ENCODE measurements around the gene DMC1. TPM values are rescaled to one million over a fixed set of nuclear protein-coding genes. Genes with fewer than 3 reads are reported as not detected.

The DMC1 gene
- total and polyA plus RNA-seq, 2 donors (not counting 3 experiments of a cell fraction or from before 2014, with no cell fraction given) = 0.22 to 0.91 TPM

DNA sequence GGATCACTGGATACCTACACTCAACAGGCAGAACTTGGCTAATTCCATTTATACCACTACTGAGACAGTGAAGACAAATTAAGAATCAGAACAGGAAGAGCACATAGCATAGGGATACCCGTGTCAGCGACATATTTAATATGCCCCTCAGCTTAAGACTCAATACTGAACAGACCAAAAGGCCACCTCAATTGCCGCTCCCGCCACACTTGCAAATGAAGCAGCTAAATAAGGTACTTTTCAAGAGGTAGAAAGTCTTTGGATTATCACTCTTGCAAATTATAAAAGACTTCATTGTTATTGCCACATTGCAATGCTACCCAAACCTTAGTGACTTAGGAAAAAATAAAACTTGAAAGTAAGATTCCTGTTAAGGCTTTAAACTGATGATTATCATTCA lies 67.0 kb downstream of the DMC1 start:
- no TSS peak for BruUV-seq (replicated peaks)
- Histone ChIP-seq H4K20me1 (replicated peaks; ENCODE audit: control insufficient read depth, extremely low read depth, insufficient read depth, low read length) (peaks cover 24% of the 10 kb centered on the region), H3K4me3 (replicated peaks in 1 of 3; ENCODE audit: insufficient read depth in 1 of 3, low read depth in 1 of 3, low read length in 3 of 3) (peak overlapping the region in 2 of 3 experiments; percentile 82 to 89), H3K79me2 (ENCODE audit: control insufficient read depth, insufficient read depth, low read length) (peaks cover 78% of the 10 kb centered on the region), H3K9me1 (replicated peaks; ENCODE audit: control insufficient read depth, extremely low read depth, insufficient read depth, low read length) (no peaks in the 10 kb centered on the region), H3K4me2 (ENCODE audit: insufficient read depth, low read length) (peak overlapping the region; percentile 84), H3K36me3 (ENCODE audit: control insufficient read depth in 2 of 2, extremely low read depth in 1 of 2, insufficient read depth in 2 of 2, low read length in 2 of 2) (peaks cover 17 to 32% of the 10 kb centered on the region in 2 experiments), H3K27me3 (ENCODE audit: control insufficient read depth in 2 of 2, insufficient read depth in 2 of 2, low read length in 2 of 2) (no peaks in the 10 kb centered on the region), H3K4me1 (ENCODE audit: control insufficient read depth, extremely low read depth, insufficient read depth, low read length) (peaks cover 21% of the 10 kb centered on the region), H3K9me3 (replicated peaks; ENCODE audit: control insufficient read depth, insufficient read depth, low read length) (no peaks in the 10 kb centered on the region), H3K9ac (replicated peaks; ENCODE audit: extremely low read depth, insufficient read depth, low read length) (peak overlapping the region; percentile 13), H3K27ac (ENCODE audit: insufficient read depth, low read depth, low read length) (no peak overlapping the region), H2AFZ (ENCODE audit: low read depth, low read length) (no peak overlapping the region)
- FAIRE-seq (no peak), DNase-seq (ENCODE audit: low read depth, low spot score) (peak; percentile 31)
- CTCF ChIA-PET = interaction anchor here (1.2 to 2.3 kb wide), 3 partner anchors 12 to 451 kb away, joined by 3 to 8 read pairs (median 6); partner anchors contain the start of gene TOMM22
- intact Hi-C loops (cut with micrococcal nuclease) (loop anchor here (10.0 kb wide), 1 partner anchor 202 kb away; the partner anchor contains the start of genes GTPBP1 and JOSD1), dilution Hi-C loops (cut with MboI; ENCODE audit: extremely low pct_ligation_motif_present, low sequenced_read_pairs) (no loop called here)
- TF ChIP-seq POLR2AphosphoS5 (IDR thresholded peaks at IDR 0.05; ENCODE audit: insufficient read depth, low read depth, low read length) (no peak), JUN (IDR thresholded peaks at IDR 0.05; ENCODE audit: borderline replicate concordance, insufficient read depth, insufficient read length, low read depth) (no peak), GATA2 (IDR thresholded peaks at IDR 0.05; ENCODE audit: insufficient read depth, insufficient read length, low read depth, low read length) (no peak), POLR2A (IDR thresholded peaks at IDR 0.05; ENCODE audit: low read depth, low read length) (no peak), MYC (IDR thresholded peaks at IDR 0.05; ENCODE audit: low read depth, low read length) (no peak), EZH2 (IDR thresholded peaks at IDR 0.05; ENCODE audit: borderline replicate concordance, low read depth, low read length, severe bottlenecking) (no peak), FOS (IDR thresholded peaks at IDR 0.05; ENCODE audit: borderline replicate concordance, insufficient read depth, low read length) (no peak)
- TF ChIP-seq, protein P1, sequence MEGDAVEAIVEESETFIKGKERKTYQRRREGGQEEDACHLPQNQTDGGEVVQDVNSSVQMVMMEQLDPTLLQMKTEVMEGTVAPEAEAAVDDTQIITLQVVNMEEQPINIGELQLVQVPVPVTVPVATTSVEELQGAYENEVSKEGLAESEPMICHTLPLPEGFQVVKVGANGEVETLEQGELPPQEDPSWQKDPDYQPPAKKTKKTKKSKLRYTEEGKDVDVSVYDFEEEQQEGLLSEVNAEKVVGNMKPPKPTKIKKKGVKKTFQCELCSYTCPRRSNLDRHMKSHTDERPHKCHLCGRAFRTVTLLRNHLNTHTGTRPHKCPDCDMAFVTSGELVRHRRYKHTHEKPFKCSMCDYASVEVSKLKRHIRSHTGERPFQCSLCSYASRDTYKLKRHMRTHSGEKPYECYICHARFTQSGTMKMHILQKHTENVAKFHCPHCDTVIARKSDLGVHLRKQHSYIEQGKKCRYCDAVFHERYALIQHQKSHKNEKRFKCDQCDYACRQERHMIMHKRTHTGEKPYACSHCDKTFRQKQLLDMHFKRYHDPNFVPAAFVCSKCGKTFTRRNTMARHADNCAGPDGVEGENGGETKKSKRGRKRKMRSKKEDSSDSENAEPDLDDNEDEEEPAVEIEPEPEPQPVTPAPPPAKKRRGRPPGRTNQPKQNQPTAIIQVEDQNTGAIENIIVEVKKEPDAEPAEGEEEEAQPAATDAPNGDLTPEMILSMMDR (IDR thresholded peaks at IDR 0.05; ENCODE audit: extremely low read depth in 1 of 2, insufficient read depth in 1 of 2, low read depth in 1 of 2, low read length in 2 of 2) = no peak
- TF ChIP-seq, protein P2, sequence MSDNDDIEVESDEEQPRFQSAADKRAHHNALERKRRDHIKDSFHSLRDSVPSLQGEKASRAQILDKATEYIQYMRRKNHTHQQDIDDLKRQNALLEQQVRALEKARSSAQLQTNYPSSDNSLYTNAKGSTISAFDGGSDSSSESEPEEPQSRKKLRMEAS (IDR thresholded peaks at IDR 0.05; ENCODE audit: insufficient read depth, insufficient read length) = no peak
- POLR2A ChIA-PET = interaction anchor here (0.6 to 1.3 kb wide), 2 partner anchors 16 to 303 kb away, joined by 3 to 4 read pairs; no protein-coding TSS in a partner anchor

Data from endothelial cell of umbilical vein (primary cell).